ENCODE data around the gene FIGN. TPM values are rescaled to one million over a fixed set of nuclear protein-coding genes. Genes with fewer than 3 reads are reported as not detected.

FIGN gene
- total RNA-seq, 2 donors from 2014 or later = 18.6 to 20.5 TPM

GRCh38 chr2:163729636-163730273 is 6.1 kb downstream of the FIGN start:
- Histone ChIP-seq H3K36me3 (ENCODE audit: control insufficient read depth, insufficient read depth, low read length) (no peaks in the 10 kb centered on the region), H3K9me3 (ENCODE audit: control insufficient read depth, low read length) (no peaks in the 10 kb centered on the region), H3K27ac (ENCODE audit: low read depth, low read length) (no peak overlapping the region), H3K4me3 (ENCODE audit: low read length) (no peak overlapping the region), H3K9ac (ENCODE audit: extremely low read depth, low read length, poor library complexity, severe bottlenecking) (no peak overlapping the region), H3K27me3 (ENCODE audit: control insufficient read depth, insufficient read depth, low read length, poor library complexity, severe bottlenecking) (no peaks in the 10 kb centered on the region), H3K4me1 (ENCODE audit: control insufficient read depth, insufficient read depth, low read length) (no peaks in the 10 kb centered on the region)
- TF ChIP-seq CTCF (conservative IDR thresholded peaks at IDR 0.05) = no peak
- Mint-ChIP-seq H3K4me3 (no peak overlapping the region), H3K36me3 (ENCODE audit: low read depth) (no peaks in the 10 kb centered on the region), H3K4me1 (peaks cover 17% of the 10 kb centered on the region), H3K27ac (no peak overlapping the region), H3K9me3 (no peaks in the 10 kb centered on the region), H3K27me3 (ENCODE audit: insufficient read depth) (no peaks in the 10 kb centered on the region)
- DNase-seq = no peak
- WGBS, 2 experiments (ENCODE audit: insufficient coverage in 1 of 2, insufficient read length in 1 of 2) = 79 to 95% methylated on average over 3 to 4 of the region's 4 CpGs

- Histone ChIP-seq H3K27me3 (ENCODE audit: control insufficient read depth, insufficient read depth, low read length, poor library complexity, severe bottlenecking) (no peaks in the 10 kb centered on the region), H3K27ac (ENCODE audit: low read depth, low read length) (no peak overlapping the region), H3K4me1 (ENCODE audit: control insufficient read depth, insufficient read depth, low read length) (no peaks in the 10 kb centered on the region), H3K36me3 (ENCODE audit: control insufficient read depth, insufficient read depth, low read length) (no peaks in the 10 kb centered on the region), H3K9ac (ENCODE audit: extremely low read depth, low read length, poor library complexity, severe bottlenecking) (no peak overlapping the region), H3K9me3 (ENCODE audit: control insufficient read depth, low read length) (no peaks in the 10 kb centered on the region), H3K4me3 (ENCODE audit: low read length) (no peak overlapping the region)
- no peaks in the 10 kb centered on the region for H3K9me3 Mint-ChIP-seq
- WGBS, 2 experiments (ENCODE audit: insufficient coverage in 1 of 2, insufficient read length in 1 of 2) = 90 to 96% methylated on average over 3 to 4 of the region's 4 CpGs
- no peaks in the 10 kb centered on the region for H3K36me3 Mint-ChIP-seq (ENCODE audit: low read depth)
- no peak overlapping the region for H3K27ac Mint-ChIP-seq
- DNase-seq = no peak
- H3K4me3 Mint-ChIP-seq = no peak overlapping the region
- peaks cover 2% of the 10 kb centered on the region for H3K4me1 Mint-ChIP-seq
- no peaks in the 10 kb centered on the region for H3K27me3 Mint-ChIP-seq (ENCODE audit: insufficient read depth)
- TF ChIP-seq CTCF (conservative IDR thresholded peaks at IDR 0.05) = no peak
Measured at GRCh38 chr2:163723881-163724280, 11.9 kb downstream of the FIGN start.

- no peaks in the 10 kb centered on the region for H3K36me3 ChIP-seq (ENCODE audit: control insufficient read depth, insufficient read depth, low read length)
- WGBS, 2 experiments (ENCODE audit: insufficient coverage in 1 of 2, insufficient read length in 1 of 2) = 84 to 94% methylated on average over 3 of the region's 3 CpGs
- no peak overlapping the region for H3K9ac ChIP-seq (ENCODE audit: extremely low read depth, low read length, poor library complexity, severe bottlenecking)
- Mint-ChIP-seq H3K27ac (no peak overlapping the region), H3K36me3 (ENCODE audit: low read depth) (no peaks in the 10 kb centered on the region), H3K4me1 (peaks cover under 1% of the 10 kb centered on the region), H3K9me3 (no peaks in the 10 kb centered on the region), H3K27me3 (ENCODE audit: insufficient read depth) (no peaks in the 10 kb centered on the region), H3K4me3 (no peak overlapping the region)
- no peak for DNase-seq
- TF ChIP-seq CTCF (conservative IDR thresholded peaks at IDR 0.05) = no peak
- H3K27me3 ChIP-seq (ENCODE audit: control insufficient read depth, insufficient read depth, low read length, poor library complexity, severe bottlenecking) = no peaks in the 10 kb centered on the region
- no peak overlapping the region for H3K4me3 ChIP-seq (ENCODE audit: low read length)
- H3K9me3 ChIP-seq (ENCODE audit: control insufficient read depth, low read length) = no peaks in the 10 kb centered on the region
- H3K4me1 ChIP-seq (ENCODE audit: control insufficient read depth, insufficient read depth, low read length) = no peaks in the 10 kb centered on the region
- no peak overlapping the region for H3K27ac ChIP-seq (ENCODE audit: low read depth, low read length)
Measured at GRCh38 chr2:163723348-163723747, 12.5 kb downstream of the FIGN start.

All from endodermal cell (in vitro differentiated cells).